NCI-H2227 (cell line): ENCODE data around the gene IFNE.
"Not testable (repeated sequence)": the region's sequence is repeated elsewhere in the genome, so short reads cannot be mapped to it uniquely, and the experiment has no call there.

Source experiments
- DNase-seq: peaks from one replicate; lab custom pipeline; 2025; ENCODE audit not compliant: unreplicated experiment; lab: John Stamatoyannopoulos, UW

Gene IFNE

DNA sequence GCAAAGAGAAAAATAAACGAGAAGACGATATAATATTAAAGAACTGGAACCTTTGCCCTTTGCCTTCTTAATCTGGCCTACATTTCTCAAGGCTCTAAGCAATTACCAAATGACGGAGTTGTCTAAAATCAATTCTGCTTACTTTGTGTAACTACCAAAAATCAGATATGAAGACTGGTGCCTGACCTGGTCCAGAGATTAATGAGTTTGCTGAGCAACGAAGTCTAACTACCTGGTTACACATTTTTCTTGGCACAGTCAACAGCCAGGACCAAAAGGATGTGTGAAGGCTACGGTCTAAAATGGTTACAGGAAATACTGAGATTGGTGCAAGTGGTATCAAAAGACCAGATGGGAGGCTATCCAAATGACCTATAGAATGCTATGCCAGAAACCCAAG is 17.8 kb upstream of the IFNE start:
- DNase-seq: no peak

DNA sequence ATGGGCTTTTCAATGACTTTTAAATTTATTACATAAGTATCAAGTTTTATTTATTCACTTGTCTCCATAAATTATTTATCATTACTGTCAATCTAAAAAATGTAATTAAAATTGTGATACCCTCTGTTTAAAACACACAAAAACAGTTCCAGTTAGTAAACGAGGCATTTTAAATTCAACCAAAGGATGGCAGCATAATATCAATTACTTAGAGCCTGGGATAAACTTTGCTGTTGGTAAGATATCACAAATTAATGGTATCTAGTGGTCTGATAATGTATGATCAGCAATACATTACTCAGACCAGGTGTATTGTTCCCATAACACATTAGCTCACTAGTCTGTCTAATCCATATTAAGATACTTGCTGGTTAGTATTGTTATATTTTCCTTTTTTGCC is 9.6 kb upstream of the IFNE start:
- no peak for DNase-seq

DNA sequence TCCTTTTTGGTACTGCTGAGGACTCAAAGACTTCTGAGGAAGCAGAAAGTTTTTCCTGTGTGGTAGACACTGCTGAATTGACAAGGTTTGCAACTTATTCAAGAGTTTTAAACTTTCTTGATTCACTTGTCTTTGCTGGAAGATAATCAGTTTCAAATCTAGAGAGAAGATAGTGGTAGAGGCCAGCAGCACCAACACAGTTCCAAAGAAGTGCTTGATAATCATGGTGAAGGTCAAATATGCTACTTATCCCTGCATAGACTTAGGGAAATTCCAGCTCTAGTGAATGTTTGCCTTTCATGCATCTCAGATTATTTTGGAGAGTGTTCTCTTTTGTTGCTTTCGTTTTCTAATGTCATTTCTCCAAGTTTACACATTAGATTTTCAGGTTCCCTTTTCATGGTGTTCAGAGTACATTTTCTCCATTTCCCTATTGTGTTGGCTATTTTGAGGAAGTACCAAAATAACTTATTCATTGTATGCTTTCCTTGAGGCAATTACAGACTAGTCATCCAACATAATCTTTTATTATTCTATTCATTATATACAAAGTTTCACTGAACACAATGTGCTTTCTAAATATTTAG is 550 bp downstream of the IFNE start:
- no peak for DNase-seq

DNA sequence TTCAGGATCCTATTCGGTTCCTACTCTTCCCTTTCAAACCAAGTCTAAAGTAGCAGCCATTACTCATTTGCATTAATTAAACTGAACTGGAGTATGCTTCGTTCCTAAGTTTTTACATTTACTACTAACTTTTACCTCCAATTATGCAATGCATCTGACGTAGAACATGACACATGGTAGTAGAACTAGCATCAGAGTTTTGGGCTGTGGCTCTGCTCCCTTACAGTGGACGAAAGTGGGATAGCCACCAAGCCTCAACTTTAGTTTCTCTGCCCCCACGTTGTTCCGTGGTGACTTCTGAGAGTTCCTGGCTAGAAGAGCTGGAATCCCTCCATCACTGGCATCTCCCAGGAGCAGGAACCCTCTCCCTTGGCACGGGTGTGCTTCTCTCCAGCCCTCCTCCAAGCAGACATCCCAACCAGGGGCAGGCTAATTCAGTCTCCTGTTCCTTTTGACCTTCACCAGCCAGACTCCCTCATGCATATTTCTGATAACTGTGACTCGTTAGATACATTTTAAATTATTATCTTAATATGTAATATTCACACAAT is 2.9 kb downstream of the IFNE start:
- no peak for DNase-seq

DNA sequence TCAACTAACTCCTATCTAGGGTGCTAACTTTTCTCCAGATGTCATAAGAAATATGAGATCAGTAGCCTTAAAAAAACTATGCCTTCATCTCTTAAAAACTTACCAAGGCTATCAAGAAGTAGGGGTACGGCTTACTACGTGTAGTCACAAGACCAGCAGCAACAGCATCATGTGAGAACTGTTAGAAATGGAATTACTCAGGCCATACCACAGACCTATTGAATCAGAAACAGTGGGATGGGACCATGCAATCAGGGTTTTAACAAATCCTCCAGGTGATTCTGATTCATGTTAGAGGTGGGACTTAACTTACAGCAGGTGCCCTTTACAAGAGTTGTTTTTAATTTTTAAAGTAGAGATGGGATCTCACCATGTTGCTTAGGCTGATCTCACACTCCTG is 4.6 kb downstream of the IFNE start:
- DNase-seq: no peak

DNA sequence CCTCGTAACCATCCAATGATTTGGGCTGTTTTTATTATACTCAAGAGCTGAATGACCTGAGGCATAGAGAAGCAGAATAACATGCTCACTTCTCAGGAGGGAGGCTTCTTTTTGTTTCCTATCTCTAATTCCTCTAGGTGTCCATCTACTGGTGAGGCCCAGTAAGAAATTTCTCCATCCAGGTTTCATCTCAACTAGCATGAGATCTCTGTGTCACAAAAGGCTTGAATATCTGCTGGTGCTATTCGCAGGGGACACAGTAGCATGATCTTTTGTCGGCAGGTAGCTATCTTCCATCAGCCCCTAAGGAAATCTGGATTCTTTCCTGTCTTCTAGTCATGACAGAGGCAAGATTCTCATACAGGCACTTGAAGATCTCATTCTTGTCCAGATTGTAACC is 8.9 kb downstream of the IFNE start:
- no peak for DNase-seq

DNA sequence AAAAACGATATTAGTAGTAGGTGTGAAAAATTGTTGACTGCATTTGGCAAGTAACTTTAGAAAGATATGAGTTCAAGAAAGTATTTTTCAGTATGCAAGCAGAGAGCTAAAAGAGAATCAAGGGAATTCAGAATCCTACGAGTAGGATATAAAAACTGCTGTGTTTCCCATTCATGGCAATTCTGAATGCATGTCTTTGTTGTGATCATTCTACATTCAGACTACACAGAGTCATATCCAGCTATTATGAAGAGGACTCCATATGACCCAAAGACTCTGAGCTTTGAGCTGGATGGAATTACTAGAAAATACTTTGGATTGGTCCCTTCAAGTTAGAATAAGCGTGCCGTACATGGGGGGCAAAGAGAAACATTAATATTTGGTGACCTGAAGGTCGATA is 12.0 kb downstream of the IFNE start:
- DNase-seq: no peak

DNA sequence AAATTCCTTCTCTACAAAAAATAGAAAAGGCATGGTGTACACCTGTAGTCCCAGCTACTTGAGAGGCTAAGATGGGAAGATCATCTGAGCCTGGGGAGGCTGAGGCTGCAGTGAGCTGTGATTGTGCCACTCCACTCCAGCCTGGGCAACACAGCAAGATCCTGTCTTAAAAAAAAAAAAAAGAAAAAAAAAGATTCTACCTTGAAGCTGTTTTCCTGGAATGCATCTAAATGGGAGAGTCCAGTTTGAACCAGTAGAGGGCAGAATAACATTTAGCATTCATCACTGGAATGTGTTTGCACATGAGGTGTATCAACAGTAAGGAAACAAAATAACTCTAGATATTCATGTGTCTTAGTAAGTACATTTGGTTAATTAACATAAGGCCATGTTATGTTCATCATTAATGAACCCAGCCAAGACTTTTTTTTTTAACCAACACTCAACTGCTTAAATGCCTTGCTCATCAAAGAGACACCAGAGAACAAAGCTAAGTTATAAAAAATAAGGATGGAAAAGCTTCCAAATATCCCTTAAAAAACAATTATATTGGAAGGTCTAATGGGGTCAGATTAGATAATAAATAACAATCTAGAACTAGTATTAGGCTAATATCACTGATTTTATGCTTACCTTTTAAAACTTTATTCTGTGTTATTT is 16.1 kb downstream of the IFNE start:
- DNase-seq: peak; percentile 14

DNA sequence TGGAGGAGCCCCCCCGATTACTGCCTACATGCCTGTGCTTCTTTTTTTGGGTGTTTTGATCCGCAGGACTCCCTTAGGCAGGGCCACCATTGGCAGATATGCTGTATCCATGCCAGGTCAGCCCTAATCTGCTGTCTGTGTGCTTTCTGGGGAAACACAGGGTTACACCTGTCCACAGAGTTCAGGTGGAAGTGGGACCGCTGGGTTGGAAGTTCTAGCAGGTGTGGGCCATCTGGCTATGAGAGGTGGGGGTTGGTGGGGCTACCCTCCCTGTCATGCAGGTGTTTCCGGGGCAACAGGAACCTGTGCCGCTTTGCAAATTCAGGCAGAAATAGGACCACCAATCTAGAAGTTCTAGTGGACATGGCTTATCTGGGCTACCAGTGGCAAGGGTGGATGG is 17.0 kb downstream of the IFNE start:
- DNase-seq: no peak

DNA sequence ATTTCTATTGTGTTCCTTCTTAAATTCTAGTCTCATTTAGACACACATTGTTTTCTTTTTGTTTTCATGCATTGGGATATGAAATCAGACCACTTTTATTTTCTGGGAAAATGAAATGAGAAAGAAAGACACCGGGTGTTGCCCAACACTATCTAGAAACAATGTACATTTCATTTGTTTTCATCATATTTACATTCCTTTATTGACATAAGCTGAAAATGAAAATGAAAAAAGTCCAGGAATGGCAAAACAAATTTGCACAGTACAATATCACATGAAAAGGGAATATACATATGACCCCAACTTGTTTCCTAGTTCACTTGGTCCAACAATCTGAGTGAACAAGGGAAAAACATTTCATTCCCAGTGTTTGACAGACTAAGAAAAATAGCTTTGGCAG is 20.7 kb downstream of the IFNE start:
- DNase-seq: no peak

DNA sequence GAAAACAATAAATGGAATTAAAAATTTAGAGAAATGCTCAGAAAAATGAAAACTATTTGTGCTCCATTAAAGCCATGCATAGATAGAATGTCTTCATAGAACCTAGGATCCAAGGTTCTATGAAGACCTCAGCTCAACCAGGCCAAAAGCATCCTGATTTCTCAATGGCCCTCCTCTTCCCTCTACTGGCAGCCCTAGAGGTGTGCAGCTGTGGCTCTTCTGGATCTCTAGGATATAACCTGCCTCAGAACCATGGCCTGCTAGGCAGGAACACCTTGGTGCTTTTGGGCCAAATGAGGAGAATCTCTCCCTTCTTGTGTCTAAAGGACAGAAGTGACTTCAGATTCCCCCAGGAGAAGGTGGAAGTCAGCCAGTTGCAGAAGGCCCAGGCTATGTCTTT is 26.8 kb downstream of the IFNE start:
- peak; percentile 11 for DNase-seq

DNA sequence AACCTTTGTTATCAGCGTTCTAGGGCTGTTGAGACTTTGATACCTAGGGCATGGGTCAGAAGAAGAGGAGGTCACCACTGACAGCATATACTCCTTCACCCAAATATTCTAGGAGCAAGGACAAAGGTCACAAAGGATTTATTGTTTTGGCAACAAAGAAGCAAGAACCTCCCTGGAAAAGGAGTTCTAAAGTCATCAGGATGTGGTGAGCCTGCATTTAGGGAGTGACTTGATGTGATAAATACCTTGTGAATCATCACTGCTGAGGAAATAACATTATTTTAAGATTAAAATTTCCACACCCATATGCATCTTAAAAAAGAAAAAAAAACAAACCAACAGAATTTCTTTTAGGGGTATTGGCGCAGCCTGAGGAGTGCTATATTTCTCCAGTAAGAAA is 28.0 kb downstream of the IFNE start:
- DNase-seq: no peak

DNA sequence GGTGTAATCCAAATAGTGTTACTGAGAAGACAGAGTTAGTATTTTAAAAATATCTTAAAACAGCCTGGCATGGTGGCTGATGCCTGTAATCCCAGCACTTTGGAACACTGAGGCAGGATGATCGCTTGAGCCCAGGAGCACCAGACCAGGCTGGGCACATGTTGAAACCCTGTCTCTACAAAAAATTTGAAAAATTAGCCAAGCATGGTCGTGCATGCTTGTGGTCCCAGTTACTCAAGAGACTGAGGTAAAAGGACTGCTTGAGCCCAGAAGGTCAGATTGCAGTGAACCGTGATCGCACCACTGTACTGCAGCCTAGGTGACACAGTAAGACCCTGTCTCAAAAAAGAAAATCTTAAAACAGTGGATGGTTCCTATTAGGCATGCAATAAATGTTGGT is 29.4 kb downstream of the IFNE start:
- no peak for DNase-seq

DNA sequence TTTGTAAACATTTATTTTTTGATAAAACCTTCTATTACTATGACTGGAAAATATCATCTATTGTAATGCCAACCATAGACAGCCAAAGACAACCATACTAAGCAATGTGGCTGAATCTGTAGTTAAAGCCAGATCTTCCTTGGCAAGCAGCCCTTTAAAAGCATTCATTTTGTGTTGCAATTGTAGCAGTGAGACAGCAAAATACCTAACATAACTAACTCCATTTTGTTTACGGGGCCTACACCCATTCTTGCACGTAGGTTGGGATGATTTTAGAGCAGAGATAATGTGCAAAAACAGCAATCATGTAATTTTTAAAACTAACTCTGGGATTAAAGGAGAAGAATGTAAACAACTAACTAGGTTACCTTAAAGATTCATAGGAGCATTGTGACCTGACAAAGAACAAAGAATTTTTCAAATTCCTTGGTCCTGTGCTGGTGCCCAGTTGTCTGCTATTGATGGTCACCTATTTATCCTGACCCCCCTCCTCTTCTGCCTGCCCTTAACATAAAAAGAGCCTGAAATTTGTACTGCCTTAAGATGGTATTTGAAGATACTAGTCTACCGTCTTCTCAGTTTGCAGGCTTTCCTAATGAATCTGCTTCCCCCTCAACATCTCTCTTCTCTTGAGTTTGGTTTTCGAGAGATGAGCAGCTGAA is 31.2 kb downstream of the IFNE start:
- DNase-seq: no peak

DNA sequence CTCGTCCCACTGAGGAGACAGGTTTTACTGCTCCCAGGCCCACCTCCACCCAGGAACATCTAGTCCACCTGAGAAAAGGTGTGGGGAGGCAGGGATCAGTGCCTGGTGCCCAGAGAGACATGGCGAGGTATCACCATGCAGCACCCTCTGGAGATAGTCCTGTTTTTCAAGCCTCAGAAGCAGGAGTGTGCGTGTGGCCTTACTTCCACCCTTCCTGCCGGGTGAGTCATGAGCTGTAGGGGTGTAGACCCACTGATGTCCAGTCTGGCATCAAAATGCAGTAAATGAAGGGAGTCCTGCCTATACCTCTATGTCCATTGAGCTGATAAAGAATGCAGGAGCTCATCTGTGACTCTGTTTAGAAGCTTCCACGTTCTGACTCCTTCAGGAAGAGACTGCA is 32.8 kb downstream of the IFNE start:
- DNase-seq: not testable (repeated sequence)

DNA sequence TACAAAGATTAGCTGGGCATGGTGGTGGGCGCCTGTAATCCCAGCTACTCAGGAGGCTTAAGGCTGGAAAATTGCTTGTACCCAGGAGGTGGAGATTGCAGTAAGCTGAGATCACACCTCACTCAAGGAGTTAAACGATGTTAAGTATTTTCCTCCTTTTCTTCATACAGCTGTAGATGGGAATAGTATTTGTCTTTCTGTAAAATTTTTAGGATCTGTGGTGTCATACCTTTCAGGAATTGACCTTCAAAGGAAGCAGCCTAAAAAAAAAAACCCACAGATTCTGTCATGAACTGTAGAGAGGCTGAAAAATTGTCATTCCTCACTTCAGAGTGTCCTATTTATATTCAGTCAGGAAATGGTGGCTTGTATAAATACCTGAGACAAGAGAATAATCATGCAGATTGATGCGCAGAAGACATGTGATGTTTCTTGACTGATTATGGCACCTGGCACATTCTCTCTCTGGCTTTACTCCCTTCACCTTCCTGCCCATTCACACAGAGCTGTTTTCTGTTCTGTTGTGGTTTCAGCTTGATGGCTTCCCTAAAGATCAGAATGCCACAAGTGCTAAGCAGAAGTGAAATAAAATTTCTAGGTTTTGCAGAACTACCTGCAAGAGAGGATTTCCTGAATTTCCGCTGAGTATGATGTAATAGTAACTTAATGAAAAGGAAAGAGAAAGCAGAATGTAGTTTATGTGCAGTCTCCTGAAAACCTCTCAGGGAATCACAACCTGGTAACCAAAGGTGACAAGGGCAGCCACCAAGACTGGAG is 38.1 kb downstream of the IFNE start:
- DNase-seq: no peak

DNA sequence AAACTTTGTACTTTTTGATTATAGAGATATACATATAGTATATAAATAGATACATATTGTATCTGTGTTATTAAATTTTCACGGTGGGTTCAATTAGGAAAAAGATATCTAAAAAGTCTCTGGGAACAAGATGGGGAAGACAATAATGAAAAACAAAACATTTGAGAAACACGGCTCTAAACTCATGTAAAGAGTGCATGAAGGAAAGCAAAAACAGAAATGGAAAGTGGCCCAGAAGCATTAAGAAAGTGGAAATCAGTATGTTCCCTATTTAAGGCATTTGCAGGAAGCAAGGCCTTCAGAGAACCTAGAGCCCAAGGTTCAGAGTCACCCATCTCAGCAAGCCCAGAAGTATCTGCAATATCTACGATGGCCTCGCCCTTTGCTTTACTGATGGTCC is 42.0 kb downstream of the IFNE start, which contains the start of gene IFNA1:
TSS of gene IFNA1 (plus strand) at position 301 of the 400 bp plus-strand sequence. CDS start at position 370, 69 bp downstream.
- no peak for DNase-seq

DNA sequence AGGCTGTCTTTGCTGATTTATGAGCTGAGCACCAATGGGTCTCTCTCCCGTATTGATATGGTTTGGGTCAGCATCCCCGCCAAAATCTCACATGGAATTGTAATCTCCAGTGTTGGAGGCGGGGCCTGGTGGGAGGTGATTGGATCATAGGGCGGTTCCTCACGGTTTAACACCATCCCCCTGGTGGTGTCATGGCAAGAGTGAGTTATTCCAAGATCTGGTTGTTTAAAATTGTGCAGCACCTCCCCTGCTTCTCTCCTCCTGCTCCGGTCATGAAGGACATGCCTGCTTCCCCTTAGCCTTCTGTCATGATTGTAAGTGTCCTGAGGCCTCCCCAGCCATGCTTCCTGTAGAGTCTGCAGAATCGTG is 47.1 kb downstream of the IFNE start:
- DNase-seq: not testable (repeated sequence)

DNA sequence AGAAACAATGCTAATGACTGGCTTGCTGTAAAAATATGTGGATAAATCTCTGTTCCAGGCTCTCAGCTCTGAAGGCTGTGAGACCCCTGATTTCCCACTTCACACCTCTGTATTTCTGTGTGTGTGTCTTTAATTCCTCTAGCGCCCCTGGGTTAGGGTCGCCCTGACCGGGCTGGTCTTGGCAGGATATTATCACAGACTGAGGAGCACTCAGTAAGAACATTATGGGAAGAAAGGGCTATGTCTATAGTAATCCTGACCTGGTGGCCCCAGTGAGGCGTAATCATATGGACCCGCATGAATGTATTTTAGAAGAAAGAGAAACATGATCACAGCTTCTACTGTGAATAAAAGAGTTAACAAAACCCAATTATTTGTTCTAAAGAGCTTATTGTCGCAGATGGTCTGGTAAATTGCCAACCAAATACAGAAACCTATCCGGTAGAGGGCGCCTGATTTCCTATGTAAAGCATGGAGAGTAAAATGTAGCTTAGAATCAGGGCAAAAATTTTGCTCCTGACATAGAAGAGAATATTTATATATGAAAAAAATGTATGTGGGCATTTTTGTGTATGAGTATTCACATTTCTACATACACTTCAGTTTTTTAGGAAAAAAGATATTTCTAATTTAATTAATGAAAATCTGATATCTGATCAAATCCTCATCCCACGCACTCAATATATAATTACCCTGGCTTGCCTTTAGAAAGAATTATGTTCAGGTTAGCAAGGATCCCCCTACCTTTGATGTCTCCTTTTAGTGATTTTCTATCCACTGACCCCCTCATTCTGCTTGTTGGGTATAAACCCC is 47.7 kb downstream of the IFNE start:
- DNase-seq: peak; percentile 42

DNA sequence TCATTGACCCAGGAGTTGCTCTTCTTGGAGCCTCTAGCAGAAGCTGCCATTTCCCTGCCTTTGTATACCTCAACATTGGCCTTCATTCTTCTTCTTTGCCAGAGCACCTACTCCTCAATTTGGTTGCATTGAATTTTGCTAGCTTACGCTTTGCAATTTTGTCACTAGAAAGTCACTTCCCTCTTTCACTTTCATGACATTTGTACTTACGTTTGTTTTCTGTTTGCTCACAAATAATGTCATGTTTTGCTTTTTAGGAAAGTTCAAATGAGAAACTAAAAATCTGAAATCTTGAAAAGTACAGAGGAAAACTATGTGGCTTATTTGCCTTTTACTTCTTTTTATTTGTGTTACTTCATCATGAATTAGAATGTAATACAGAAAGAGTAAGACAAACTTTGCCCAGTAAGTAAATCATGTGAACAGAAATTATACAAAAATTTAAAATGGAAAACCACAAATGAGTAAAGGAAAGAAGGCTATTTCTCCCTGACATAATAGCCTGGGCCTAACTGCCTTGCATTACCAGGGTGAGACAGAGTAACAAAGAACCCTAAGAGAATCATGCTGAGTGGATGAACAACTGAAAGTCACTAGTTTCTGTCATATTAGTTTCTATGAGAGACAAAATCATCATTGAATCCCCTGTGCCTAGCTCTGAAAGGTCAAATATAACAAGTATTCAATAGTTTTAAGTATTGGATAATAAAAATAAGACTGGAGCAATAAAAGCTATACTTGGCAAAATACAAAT is 49.3 kb downstream of the IFNE start:
- no peak for DNase-seq
